ENCODE results near the gene DDRGK1. TPM values are rescaled to one million over a fixed set of nuclear protein-coding genes. Genes with fewer than 3 reads are reported as not detected.

The DDRGK1 gene
- total RNA-seq, 1 donor = 26.8 TPM

- Histone ChIP-seq H3K4me2 (ENCODE audit: insufficient read depth, low read length) (no peak overlapping the region), H3K27ac (ENCODE audit: low read depth, low read length) (no peak overlapping the region), H3K4me1 (ENCODE audit: insufficient read depth, low read length) (peaks cover 5% of the 10 kb centered on the region), H4K20me1 (ENCODE audit: insufficient read depth, low read length) (no peaks in the 10 kb centered on the region), H3K27me3 (ENCODE audit: insufficient read depth, low read length) (peaks cover 44% of the 10 kb centered on the region), H3K4me3 (ENCODE audit: insufficient read depth, low read length) (no peak overlapping the region), H3K9me3 (ENCODE audit: low read depth, low read length) (no peaks in the 10 kb centered on the region), H3K79me2 (ENCODE audit: insufficient read depth, low read length) (no peaks in the 10 kb centered on the region), H2AFZ (ENCODE audit: low read length) (no peak overlapping the region), H3K36me3 (ENCODE audit: insufficient read depth, low read length) (no peaks in the 10 kb centered on the region)
- peak; percentile 89 for DNase-seq (ENCODE audit: insufficient read length, low spot score, missing footprints)
- no peak for TF ChIP-seq CTCF (IDR thresholded peaks at IDR 0.05; ENCODE audit: extremely low read depth, low read depth, low read length)
Observed at GRCh38 chr20:3235666-3236324, 31.3 kb upstream of the DDRGK1 start.

GRCh38 chr20:3233991-3234498 lies 29.6 kb upstream of the DDRGK1 start:
- no peak overlapping the region for H3K4me2 ChIP-seq (ENCODE audit: insufficient read depth, low read length)
- no peaks in the 10 kb centered on the region for H4K20me1 ChIP-seq (ENCODE audit: insufficient read depth, low read length)
- no peak overlapping the region for H2AFZ ChIP-seq (ENCODE audit: low read length)
- DNase-seq (ENCODE audit: insufficient read length, low spot score, missing footprints) = peak; percentile 87
- no peak for TF ChIP-seq CTCF (IDR thresholded peaks at IDR 0.05; ENCODE audit: extremely low read depth, low read depth, low read length)
- H3K27me3 ChIP-seq (ENCODE audit: insufficient read depth, low read length) = peaks cover 26% of the 10 kb centered on the region
- H3K27ac ChIP-seq (ENCODE audit: low read depth, low read length) = no peak overlapping the region
- no peaks in the 10 kb centered on the region for H3K79me2 ChIP-seq (ENCODE audit: insufficient read depth, low read length)
- no peaks in the 10 kb centered on the region for H3K4me1 ChIP-seq (ENCODE audit: insufficient read depth, low read length)
- no peaks in the 10 kb centered on the region for H3K36me3 ChIP-seq (ENCODE audit: insufficient read depth, low read length)
- H3K4me3 ChIP-seq (ENCODE audit: insufficient read depth, low read length) = no peak overlapping the region
- no peaks in the 10 kb centered on the region for H3K9me3 ChIP-seq (ENCODE audit: low read depth, low read length)

- Histone ChIP-seq H3K4me1 (ENCODE audit: insufficient read depth, low read length) (no peaks in the 10 kb centered on the region), H3K9me3 (ENCODE audit: low read depth, low read length) (no peaks in the 10 kb centered on the region), H3K4me2 (ENCODE audit: insufficient read depth, low read length) (no peak overlapping the region), H3K79me2 (ENCODE audit: insufficient read depth, low read length) (no peaks in the 10 kb centered on the region), H3K4me3 (ENCODE audit: insufficient read depth, low read length) (no peak overlapping the region), H2AFZ (ENCODE audit: low read length) (no peak overlapping the region), H3K27ac (ENCODE audit: low read depth, low read length) (no peak overlapping the region), H3K36me3 (ENCODE audit: insufficient read depth, low read length) (no peaks in the 10 kb centered on the region), H4K20me1 (ENCODE audit: insufficient read depth, low read length) (no peaks in the 10 kb centered on the region), H3K27me3 (ENCODE audit: insufficient read depth, low read length) (peaks cover 19% of the 10 kb centered on the region)
- no peak for TF ChIP-seq CTCF (IDR thresholded peaks at IDR 0.05; ENCODE audit: extremely low read depth, low read depth, low read length)
- peak; percentile 80 for DNase-seq (ENCODE audit: insufficient read length, low spot score, missing footprints)
Observed at GRCh38 chr20:3233131-3233990, 28.9 kb upstream of the DDRGK1 start.
